HepG2 (cell line): Measurements from ENCODE around the gene MXRA8. TPM values are rescaled to one million over a fixed set of nuclear protein-coding genes. Genes with fewer than 3 reads are reported as not detected.
A peak's percentile ranks its signal among the peaks of the same experiment; 100 is the strongest.

Experiments
- BRD4 ChIP-seq: sonication (generic); formaldehyde crosslinking; IDR thresholded peaks from 2 replicates; pipeline ENCODE4 v1.4.0; 2020; ENCODE audit warnings: missing genetic modification reagents
- CBX2 ChIP-seq, 2 experiments: fragments of 200-600 bp in 1 of 2; sonication (generic); formaldehyde crosslinking in 1 of 2; IDR thresholded peaks; 2 replicates each; pipeline versions ENCODE4 v1.7.0 to v1.8.1; 2018 to 2022; ENCODE audit warnings: low read depth in 2 of 2, low read length in 1 of 2, mild to moderate bottlenecking in 1 of 2, missing genetic modification reagents in 1 of 2
- EP300 ChIP-seq, 3 experiments: sonication (generic) in 1 of 3; formaldehyde crosslinking in 1 of 3; IDR thresholded peaks; 2 replicates each; pipeline versions ENCODE4 v1.5.1 to v1.6.1; 2011 to 2020; ENCODE audit warnings: low read depth in 2 of 3, low read length in 2 of 3, borderline replicate concordance in 1 of 3, improper control_type of control experiment in 1 of 3, mild to moderate bottlenecking in 1 of 3, missing genetic modification reagents in 1 of 3, moderate library complexity in 1 of 3
- KDM6A ChIP-seq: IDR thresholded peaks from 2 replicates; pipeline ENCODE4 v1.6.1; 2016; ENCODE audit warnings: low read depth
- PBX3 ChIP-seq: sonication (generic); formaldehyde crosslinking; IDR thresholded peaks from 2 replicates; pipeline ENCODE4 v1.8.1; 2023; ENCODE audit warnings: missing genetic modification reagents, inconsistent platforms, borderline replicate concordance
- POLR2G ChIP-seq: fragments of 200-400 bp; formaldehyde crosslinking; IDR thresholded peaks from 2 replicates; pipeline ENCODE4 v1.6.1; 2018; ENCODE audit warnings: mild to moderate bottlenecking, low read depth, low read length, moderate library complexity
- RORA ChIP-seq: sonication (generic); formaldehyde crosslinking; IDR thresholded peaks from 2 replicates; pipeline ENCODE4 v1.5.0; 2020; ENCODE audit warnings: mild to moderate bottlenecking, missing genetic modification reagents, moderate library complexity
- THAP7 ChIP-seq: sonication (generic); formaldehyde crosslinking; IDR thresholded peaks from 2 replicates; pipeline ENCODE4 v1.8.1; 2023; ENCODE audit warnings: mild to moderate bottlenecking, missing genetic modification reagents
- TOPORS ChIP-seq: sonication (generic); formaldehyde crosslinking; IDR thresholded peaks from 2 replicates; pipeline ENCODE4 v1.8.0; 2023; ENCODE audit warnings: mild to moderate bottlenecking, missing genetic modification reagents
- YEATS2 ChIP-seq: sonication (generic); formaldehyde crosslinking; IDR thresholded peaks from 2 replicates; pipeline ENCODE4 v1.4.0; 2020; ENCODE audit warnings: missing genetic modification reagents, borderline replicate concordance
- ZBTB2 ChIP-seq: sonication (generic); formaldehyde crosslinking; IDR thresholded peaks from 2 replicates; pipeline ENCODE4 v1.8.0; 2022; ENCODE audit warnings: low read depth, missing genetic modification reagents
- ZFX ChIP-seq: sonication (generic); formaldehyde crosslinking; IDR thresholded peaks from 2 replicates; pipeline ENCODE4 v1.4.0; 2020; ENCODE audit warnings: mild to moderate bottlenecking, low read depth, missing genetic modification reagents, moderate library complexity
- ZMAT3 ChIP-seq: sonication (generic); formaldehyde crosslinking; conservative IDR thresholded peaks from 2 replicates; pipeline ENCODE4 v1.7.0; 2021; ENCODE audit warnings: missing genetic modification reagents
- ZNF205 ChIP-seq: IDR thresholded peaks from 2 replicates; pipeline ENCODE4 v1.6.1; 2018; ENCODE audit warnings: missing biosample characterization, missing genetic modification reagents
- ZNF282 ChIP-seq: fragments of 450-650 bp; IDR thresholded peaks from 2 replicates; pipeline ENCODE4 v1.6.1; 2018; ENCODE audit not compliant: partially characterized antibody
- ZNF501 ChIP-seq: sonication (generic); formaldehyde crosslinking; IDR thresholded peaks from 2 replicates; pipeline ENCODE4 v1.5.1; 2020; ENCODE audit warnings: mild to moderate bottlenecking, moderate library complexity, missing genetic modification reagents
- ZNF556 ChIP-seq: sonication (generic); formaldehyde crosslinking; IDR thresholded peaks from 2 replicates; pipeline ENCODE4 v1.4.0; 2020; ENCODE audit warnings: mild to moderate bottlenecking, missing genetic modification reagents, borderline replicate concordance
- ZNF7 ChIP-seq: IDR thresholded peaks from 2 replicates; pipeline ENCODE4 v1.6.1; 2016; ENCODE audit warnings: missing biosample characterization, missing genetic modification reagents
- ZNF883 ChIP-seq: sonication (generic); formaldehyde crosslinking; IDR thresholded peaks from 2 replicates; pipeline ENCODE4 v1.5.1; 2020; ENCODE audit warnings: mild to moderate bottlenecking, missing genetic modification reagents; ENCODE audit errors: not compliant biosample characterization
- ZZZ3 ChIP-seq: sonication (generic); formaldehyde crosslinking; IDR thresholded peaks from 2 replicates; pipeline ENCODE4 v1.4.0; 2020; ENCODE audit warnings: missing genetic modification reagents, mild to moderate bottlenecking, borderline replicate concordance
- polyA plus RNA-seq, 8 experiments: library from polyadenylated mRNA; depleted of rRNA in 3 of 8; stranded (reverse) in 7 of 8; unstranded in 1 of 8; fragments of >200 nt; fragmentation: Illumina TruSeq in 4 of 8; extraction: Trizol in 4 of 8; gene quantifications; 2 replicates each; pipeline versions ENCODE4 v1.2.1 to v1.2.3, GENCODE V29; 2011 to 2016; ENCODE audit warnings: low read depth in 4 of 8, missing spikeins in 1 of 8, mixed read lengths in 1 of 8; ENCODE audit not compliant: insufficient read depth in 1 of 8
- total RNA-seq, 5 experiments: library from RNA; depleted of rRNA; stranded (reverse); fragments of >200 nt; fragmentation: Illumina TruSeq; extraction: Trizol; gene quantifications; 2 replicates each; pipeline ENCODE4 v1.2.3, GENCODE V29; 2016; ENCODE audit warnings: low read depth in 1 of 5
- TF ChIP-seq, protein P1 (sequence below): sonication (generic); formaldehyde crosslinking; IDR thresholded peaks from 2 replicates; pipeline ENCODE4 v1.4.0; 2020; ENCODE audit warnings: missing genetic modification reagents
- TF ChIP-seq, protein P2 (sequence below): sonication (generic); formaldehyde crosslinking; IDR thresholded peaks from 2 replicates; pipeline ENCODE4 v1.4.0; 2020; ENCODE audit warnings: missing genetic modification reagents

Gene MXRA8
- total and polyA plus RNA-seq, 2 of the 13 experiments (the other 11 are each of a cell fraction or from before 2014, with no cell fraction given), result 19.8 to 44.8 TPM

DNA sequence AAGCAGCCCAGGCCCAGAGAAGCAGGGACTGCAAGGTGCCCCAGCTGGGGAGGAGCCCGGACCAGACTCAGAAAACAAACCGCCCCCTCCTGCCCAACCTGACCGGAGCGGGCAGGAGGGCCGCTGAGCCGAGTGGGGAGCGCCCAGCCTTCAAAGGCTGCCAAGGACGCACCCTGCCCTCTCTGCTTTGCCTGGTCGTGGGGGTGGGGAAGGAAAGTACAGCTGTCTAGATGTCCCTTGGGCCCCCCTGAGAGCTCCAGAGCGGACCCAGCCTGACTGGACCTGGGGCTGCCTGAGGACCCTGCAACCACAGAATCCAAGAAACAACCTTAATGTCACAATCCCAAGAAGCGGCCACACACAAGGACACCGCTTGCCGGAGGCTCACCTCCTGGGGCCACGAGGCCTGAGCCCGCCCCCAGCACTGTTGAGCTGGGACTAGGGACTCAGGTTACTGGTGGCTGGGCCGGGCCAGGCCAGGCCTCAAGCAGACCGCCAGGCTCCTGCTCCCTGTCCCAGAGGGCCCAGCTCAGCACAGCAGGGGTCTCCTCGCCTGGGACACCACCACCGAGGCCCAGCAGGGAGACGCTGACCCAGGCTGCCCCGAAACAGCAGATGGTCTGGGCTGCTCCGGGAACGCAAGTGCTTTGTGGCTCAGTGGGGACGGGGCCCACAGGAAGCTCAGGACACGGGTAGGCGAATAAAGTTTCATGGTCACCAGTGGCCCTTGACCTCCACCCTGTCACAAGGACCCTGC lies 10.5 kb downstream of the MXRA8 start (continued):
- TF ChIP-seq TOPORS (CRISPR knock-in tag) (no peak), EP300 (IDR thresholded peaks at IDR 0.05; ENCODE audit: low read depth in 2 of 2, low read length in 2 of 2) (peak in 1 of 2 experiments; percentile 24; a peak in 1 of 4 replicates), EP300 (CRISPR knock-in tag; IDR thresholded peaks at IDR 0.05; ENCODE audit: borderline replicate concordance) (no peak), ZNF282 (no peak), ZNF205 (no peak), ZNF7 (CRISPR knock-in tag) (no peak), ZNF556 (CRISPR knock-in tag) (no peak), ZFX (CRISPR knock-in tag) (peak; percentile 94), ZNF883 (CRISPR knock-in tag) (no peak), ZBTB2 (CRISPR knock-in tag) (no peak), BRD4 (CRISPR knock-in tag) (no peak), POLR2G (peak; percentile 67), THAP7 (no peak), ZZZ3 (peak; percentile 32; the same call in 1 of the 2 replicates), RORA (CRISPR knock-in tag) (no peak), ZNF501 (CRISPR knock-in tag) (peak; percentile 55; the same call in 1 of the 2 replicates), PBX3 (CRISPR knock-in tag) (no peak), CBX2 (IDR thresholded peaks at IDR 0.05; ENCODE audit: low read depth, low read length) (no peak), CBX2 (CRISPR knock-in tag; IDR thresholded peaks at IDR 0.05; ENCODE audit: low read depth) (no peak), ZMAT3 (CRISPR knock-in tag) (peak; percentile 79; the same call in 1 of the 2 replicates), YEATS2 (peak; percentile 66), KDM6A (0 out of 2 replicates have a peak, but pooled peaks have one; percentile 28)
- TF ChIP-seq, protein P1, sequence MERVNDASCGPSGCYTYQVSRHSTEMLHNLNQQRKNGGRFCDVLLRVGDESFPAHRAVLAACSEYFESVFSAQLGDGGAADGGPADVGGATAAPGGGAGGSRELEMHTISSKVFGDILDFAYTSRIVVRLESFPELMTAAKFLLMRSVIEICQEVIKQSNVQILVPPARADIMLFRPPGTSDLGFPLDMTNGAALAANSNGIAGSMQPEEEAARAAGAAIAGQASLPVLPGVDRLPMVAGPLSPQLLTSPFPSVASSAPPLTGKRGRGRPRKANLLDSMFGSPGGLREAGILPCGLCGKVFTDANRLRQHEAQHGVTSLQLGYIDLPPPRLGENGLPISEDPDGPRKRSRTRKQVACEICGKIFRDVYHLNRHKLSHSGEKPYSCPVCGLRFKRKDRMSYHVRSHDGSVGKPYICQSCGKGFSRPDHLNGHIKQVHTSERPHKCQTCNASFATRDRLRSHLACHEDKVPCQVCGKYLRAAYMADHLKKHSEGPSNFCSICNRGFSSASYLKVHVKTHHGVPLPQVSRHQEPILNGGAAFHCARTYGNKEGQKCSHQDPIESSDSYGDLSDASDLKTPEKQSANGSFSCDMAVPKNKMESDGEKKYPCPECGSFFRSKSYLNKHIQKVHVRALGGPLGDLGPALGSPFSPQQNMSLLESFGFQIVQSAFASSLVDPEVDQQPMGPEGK (CRISPR knock-in tag), result peak; percentile 96
- TF ChIP-seq, protein P2, sequence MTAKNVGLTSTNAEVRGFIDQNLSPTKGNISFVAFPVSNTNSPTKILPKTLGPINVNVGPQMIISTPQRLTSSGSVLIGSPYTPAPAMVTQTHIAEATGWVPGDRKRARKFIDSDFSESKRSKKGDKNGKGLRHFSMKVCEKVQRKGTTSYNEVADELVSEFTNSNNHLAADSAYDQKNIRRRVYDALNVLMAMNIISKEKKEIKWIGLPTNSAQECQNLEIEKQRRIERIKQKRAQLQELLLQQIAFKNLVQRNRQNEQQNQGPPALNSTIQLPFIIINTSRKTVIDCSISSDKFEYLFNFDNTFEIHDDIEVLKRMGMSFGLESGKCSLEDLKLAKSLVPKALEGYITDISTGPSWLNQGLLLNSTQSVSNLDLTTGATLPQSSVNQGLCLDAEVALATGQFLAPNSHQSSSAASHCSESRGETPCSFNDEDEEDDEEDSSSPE, result peak; percentile 35; the same call in 1 of the 2 replicates
